GM23248 (cell line): ENCODE data around the gene ASXL3. TPM values are rescaled to one million over a fixed set of nuclear protein-coding genes. Genes with fewer than 3 reads are reported as not detected.

Experiments
- DNase-seq: peaks from one replicate; pipeline ENCODE4 v3.0.0-alpha.2; 2015
- H2AFZ ChIP-seq: fragments of 200-600 bp; sonication (generic); 2 replicates; pipeline ENCODE4 v1.6.1; 2016; ENCODE audit warnings: antibody characterized with exemption
- H3F3A ChIP-seq: fragments of 200-600 bp; sonication (generic); 2 replicates; pipeline ENCODE4 v1.6.1; 2016; ENCODE audit warnings: mild to moderate bottlenecking, antibody characterized with exemption, mixed run types; ENCODE audit not compliant: insufficient read depth
- H3K27ac ChIP-seq: fragments of 200-600 bp; sonication (generic); 2 replicates; pipeline ENCODE4 v1.5.1; 2016; ENCODE audit warnings: mild to moderate bottlenecking
- H3K27me3 ChIP-seq: fragments of 200-600 bp; sonication (generic); replicated peaks from 2 replicates; pipeline ENCODE4 v1.6.1; 2016; ENCODE audit warnings: mild to moderate bottlenecking; ENCODE audit not compliant: insufficient read depth
- H3K36me3 ChIP-seq: fragments of 200-600 bp; sonication (generic); 2 replicates; pipeline ENCODE4 v1.6.1; 2016; ENCODE audit warnings: low read depth, mild to moderate bottlenecking
- H3K4me1 ChIP-seq: fragments of 200-600 bp; sonication (generic); 2 replicates; pipeline ENCODE4 v1.6.1; 2016; ENCODE audit warnings: mild to moderate bottlenecking; ENCODE audit not compliant: insufficient read depth
- H3K4me2 ChIP-seq: fragments of 200-600 bp; sonication (generic); one replicate; pipeline ENCODE4 v1.6.1; 2016; ENCODE audit warnings: mild to moderate bottlenecking; ENCODE audit not compliant: unreplicated experiment
- H3K4me3 ChIP-seq: fragments of 200-600 bp; sonication (generic); 2 replicates; pipeline ENCODE4 v1.5.1; 2016; ENCODE audit warnings: mild to moderate bottlenecking
- H3K79me2 ChIP-seq: fragments of 200-600 bp; sonication (generic); 2 replicates; pipeline ENCODE4 v1.6.1; 2016; ENCODE audit warnings: mild to moderate bottlenecking; ENCODE audit not compliant: insufficient read depth
- H3K9ac ChIP-seq: fragments of 200-600 bp; sonication (generic); 2 replicates; pipeline ENCODE4 v1.6.1; 2016; ENCODE audit warnings: mild to moderate bottlenecking
- H3K9me2 ChIP-seq: fragments of 200-600 bp; sonication (generic); 2 replicates; pipeline ENCODE4 v1.6.1; 2016; ENCODE audit warnings: mixed run types, mild to moderate bottlenecking, moderate library complexity; ENCODE audit not compliant: insufficient read depth
- H3K9me3 ChIP-seq: fragments of 200-600 bp; sonication (generic); one replicate; pipeline ENCODE4 v1.6.1; 2017; ENCODE audit warnings: low read depth
- H4K20me1 ChIP-seq: fragments of 200-600 bp; sonication (generic); 2 replicates; pipeline ENCODE4 v1.6.0; 2016; ENCODE audit not compliant: insufficient read depth
- EZH2 ChIP-seq: fragments of 200-600 bp; sonication (generic); IDR thresholded peaks from 2 replicates; pipeline ENCODE4 v1.6.1; 2018; ENCODE audit warnings: antibody characterized with exemption, mild to moderate bottlenecking; ENCODE audit not compliant: insufficient read depth, poor library complexity, severe bottlenecking
- EZH2phosphoT487 ChIP-seq: fragments of 200-600 bp; sonication (generic); IDR thresholded peaks from 2 replicates; pipeline ENCODE4 v1.6.1; 2018; ENCODE audit warnings: antibody characterized with exemption, moderate library complexity, mild to moderate bottlenecking, low read depth; ENCODE audit not compliant: insufficient read depth
- WGBS, 2 experiments: methylation state at CpG; one replicate each; pipeline ENCODE4 v1.1.6; 2015 to 2017; ENCODE audit warnings: low lambda C conversion rate in 2 of 2, low coverage in 1 of 2; ENCODE audit errors: missing lambda C conversion rate in 2 of 2; 5-methylcytosine and 5-hydroxymethylcytosine counted together
- in situ Hi-C: fragments of 300-500 bp; cut with MboI; formaldehyde crosslinking; loops from 2 replicates; pipeline ENCODE4 v1.15.0; 2020
- polyA plus RNA-seq: library from polyadenylated mRNA; unstranded; fragments of >200 nt; fragmentation: Nextera tagmentation; extraction: Ambion mirVana; gene quantifications from 2 replicates; pipeline ENCODE4 v1.2.1, GENCODE V29; 2016
- total RNA-seq: library from RNA; depleted of rRNA; stranded (reverse); fragments of >200 nt; shearing (Covaris generic); gene quantifications from 2 replicates; pipeline ENCODE4 v1.2.3, GENCODE V29; 2014

Gene ASXL3
- total and polyA plus RNA-seq, 2 experiments from 2014 or later = not detected

DNA sequence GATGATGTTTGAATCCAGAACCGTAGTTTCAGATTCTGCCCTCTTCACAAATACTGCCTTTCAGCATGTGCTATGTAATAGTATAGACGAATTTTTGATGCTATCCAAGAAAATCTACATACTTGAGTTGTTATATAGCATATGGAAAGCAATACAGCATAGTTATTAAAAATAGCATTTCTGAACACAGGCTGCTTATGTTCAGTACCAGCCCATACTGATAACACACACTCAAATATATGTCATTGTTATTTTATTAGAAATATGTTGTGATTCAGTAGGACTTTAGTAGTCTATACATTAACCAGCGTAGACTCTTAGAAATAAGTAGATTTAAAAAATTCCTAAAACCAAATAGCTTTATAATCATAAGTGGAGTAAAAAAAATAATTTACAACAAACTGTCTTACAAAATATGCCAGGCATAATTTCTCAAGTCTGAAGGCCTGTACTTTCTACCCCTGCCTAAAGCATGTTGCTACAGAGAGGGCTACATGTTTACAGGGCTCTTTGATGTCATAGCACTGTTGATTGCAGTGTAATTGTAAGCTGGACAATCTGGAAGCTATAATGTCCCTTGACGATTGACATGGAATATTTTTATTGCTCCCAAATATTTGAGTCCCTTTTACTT lies 86.3 kb downstream of the ASXL3 start:
- Histone ChIP-seq H3K4me2 (no peak overlapping the region), H3K9me3 (no peaks in the 10 kb centered on the region), H3K9ac (no peak overlapping the region), H3K9me2 (no peaks in the 10 kb centered on the region), H3K36me3 (no peaks in the 10 kb centered on the region), H2AFZ (no peak overlapping the region), H3K27me3 (no peaks in the 10 kb centered on the region), H3K79me2 (no peaks in the 10 kb centered on the region), H3K27ac (no peak overlapping the region), H3F3A (no peaks in the 10 kb centered on the region), H3K4me1 (no peaks in the 10 kb centered on the region), H3K4me3 (no peak overlapping the region), H4K20me1 (no peaks in the 10 kb centered on the region)
- TF ChIP-seq EZH2phosphoT487 (no peak), EZH2 (no peak)
- no peak for DNase-seq
- 16 to 20% methylated on average over 4 of the region's 4 CpGs for WGBS, 2 experiments
- in situ Hi-C loops = no loop called here

DNA sequence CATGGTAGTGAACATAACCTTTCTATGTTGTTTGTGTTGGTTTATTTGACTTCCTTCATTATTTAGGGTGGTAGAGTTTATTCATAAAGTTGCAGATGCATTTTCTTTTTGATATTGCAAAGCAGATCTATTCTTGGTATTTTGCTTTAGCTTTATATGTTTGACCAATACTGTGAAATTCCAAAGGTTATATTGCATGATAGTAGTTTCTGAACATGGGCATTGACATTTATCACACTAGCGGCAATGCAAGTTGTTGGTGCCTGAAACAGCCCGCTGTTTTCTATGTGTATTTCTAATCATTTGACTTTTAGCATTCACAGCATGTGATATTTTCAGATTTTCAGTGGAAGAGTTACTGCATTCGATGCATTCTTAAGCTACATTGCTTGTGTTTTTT lies 87.2 kb downstream of the ASXL3 start:
- TF ChIP-seq EZH2phosphoT487 (no peak), EZH2 (no peak)
- Histone ChIP-seq H3K27ac (no peak overlapping the region), H3K27me3 (no peaks in the 10 kb centered on the region), H3K9me3 (no peaks in the 10 kb centered on the region), H3K9ac (no peak overlapping the region), H2AFZ (no peak overlapping the region), H3K79me2 (no peaks in the 10 kb centered on the region), H3K4me3 (no peak overlapping the region), H4K20me1 (no peaks in the 10 kb centered on the region), H3K9me2 (no peaks in the 10 kb centered on the region), H3K4me1 (no peaks in the 10 kb centered on the region), H3K36me3 (no peaks in the 10 kb centered on the region), H3K4me2 (no peak overlapping the region), H3F3A (no peaks in the 10 kb centered on the region)
- in situ Hi-C loops = no loop called here
- DNase-seq = no peak
- 35 to 40% methylated on average over 3 of the region's 3 CpGs for WGBS, 2 experiments

DNA sequence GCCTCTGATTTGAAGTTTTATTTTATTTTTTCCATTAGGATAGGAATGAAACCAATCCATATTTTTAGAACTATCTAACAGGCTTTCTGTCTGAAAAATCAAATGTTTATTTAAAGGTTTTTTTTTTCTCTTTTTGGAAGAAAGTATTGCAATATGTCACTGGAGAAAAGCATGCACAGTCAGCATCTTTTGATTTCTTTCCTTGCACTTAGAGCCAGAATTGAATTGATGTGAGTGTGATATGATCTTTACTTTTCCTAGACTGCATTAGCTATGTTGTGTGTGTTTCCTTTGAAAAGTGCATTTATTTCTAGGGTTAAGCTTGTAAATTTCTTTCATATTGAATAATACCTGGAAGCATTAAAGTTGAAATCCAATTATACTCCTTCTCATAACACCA lies 87.6 kb downstream of the ASXL3 start:
- H3K4me3 ChIP-seq = no peak overlapping the region
- H3K9me2 ChIP-seq = no peaks in the 10 kb centered on the region
- H3K27ac ChIP-seq = no peak overlapping the region
- no peaks in the 10 kb centered on the region for H3K27me3 ChIP-seq
- no peaks in the 10 kb centered on the region for H3K4me1 ChIP-seq
- H4K20me1 ChIP-seq = no peaks in the 10 kb centered on the region
- H3K4me2 ChIP-seq = no peak overlapping the region
- TF ChIP-seq EZH2 = no peak
- no peak for TF ChIP-seq EZH2phosphoT487
- H2AFZ ChIP-seq = no peak overlapping the region
- H3K9me3 ChIP-seq = no peaks in the 10 kb centered on the region
- no peaks in the 10 kb centered on the region for H3K79me2 ChIP-seq
- H3F3A ChIP-seq = no peaks in the 10 kb centered on the region
- H3K9ac ChIP-seq = no peak overlapping the region
- DNase-seq = no peak
- H3K36me3 ChIP-seq = no peaks in the 10 kb centered on the region
- in situ Hi-C loops = no loop called here

GRCh38 chr18:33666915-33667314 lies 88.9 kb downstream of the ASXL3 start:
- no peak overlapping the region for H3K4me2 ChIP-seq
- WGBS, 2 experiments = 60 to 74% methylated on average over 2 of the region's 2 CpGs
- DNase-seq = no peak
- no peaks in the 10 kb centered on the region for H3K36me3 ChIP-seq
- H2AFZ ChIP-seq = no peak overlapping the region
- no peaks in the 10 kb centered on the region for H3K4me1 ChIP-seq
- no peaks in the 10 kb centered on the region for H3K27me3 ChIP-seq
- no peak overlapping the region for H3K9ac ChIP-seq
- in situ Hi-C loops = no loop called here
- no peak overlapping the region for H3K27ac ChIP-seq
- no peak for TF ChIP-seq EZH2
- no peak for TF ChIP-seq EZH2phosphoT487
- no peaks in the 10 kb centered on the region for H3F3A ChIP-seq
- no peaks in the 10 kb centered on the region for H3K9me3 ChIP-seq
- H3K9me2 ChIP-seq = no peaks in the 10 kb centered on the region
- no peak overlapping the region for H3K4me3 ChIP-seq
- no peaks in the 10 kb centered on the region for H3K79me2 ChIP-seq
- no peaks in the 10 kb centered on the region for H4K20me1 ChIP-seq

GRCh38 chr18:33669589-33669988 lies 91.6 kb downstream of the ASXL3 start:
- H3K4me3 ChIP-seq = no peak overlapping the region
- H3K9me3 ChIP-seq = no peaks in the 10 kb centered on the region
- no peaks in the 10 kb centered on the region for H3F3A ChIP-seq
- H3K27me3 ChIP-seq = no peaks in the 10 kb centered on the region
- 8% methylated on average over 5 of the region's 5 CpGs for WGBS, 2 experiments
- H3K4me1 ChIP-seq = no peaks in the 10 kb centered on the region
- H3K9ac ChIP-seq = no peak overlapping the region
- in situ Hi-C loops = no loop called here
- no peak for DNase-seq
- no peak overlapping the region for H3K4me2 ChIP-seq
- TF ChIP-seq EZH2 (no peak), EZH2phosphoT487 (no peak)
- H3K27ac ChIP-seq = no peak overlapping the region
- H4K20me1 ChIP-seq = no peaks in the 10 kb centered on the region
- H3K36me3 ChIP-seq = no peaks in the 10 kb centered on the region
- H3K9me2 ChIP-seq = no peaks in the 10 kb centered on the region
- no peak overlapping the region for H2AFZ ChIP-seq
- H3K79me2 ChIP-seq = no peaks in the 10 kb centered on the region
